Naive thymus-derived CD8-positive, alpha-beta T cell (primary cell): ENCODE data around the gene CSNK2B. TPM values are rescaled to one million over a fixed set of nuclear protein-coding genes. Genes with fewer than 3 reads are reported as not detected.

Experiments used
- ATAC-seq, 2 donors: fragments of 150-1000 bp; cut with Tn5 transposase in 1 of 2; sonication (Bioruptor Pico), chemical (Tn5 transposase) in 1 of 2; 1 replicate in 1 of 2; 2 replicates in 1 of 2; pipeline ENCODE4 v1.10.0; 2021; ENCODE audit warnings: mild to moderate bottlenecking in 2 of 2, moderate library complexity in 2 of 2
- POLR2A ChIA-PET: fragments of 350-600 bp; sonication (Branson Sonifier 250); formaldehyde crosslinking; loops from one replicate; lab custom pipeline; 2021; ENCODE audit warnings: antibody characterized with exemption; lab: Charles Lee
- DNase-seq, 10 donors: peaks; one replicate each; pipeline versions ENCODE4 v3.0.0 to v3.0.0-alpha.2; 2020 to 2022
- H3K27ac Mint-ChIP-seq, 10 donors: one replicate each; pipeline ENCODE4 v1.8.0; 2020 to 2022; ENCODE audit warnings: mild to moderate bottlenecking in 10 of 10, mixed read lengths in 10 of 10, moderate library complexity in 4 of 10, inconsistent platforms in 1 of 10
- H3K27me3 Mint-ChIP-seq, 5 donors: one replicate each; pipeline ENCODE4 v1.8.0; 2021 to 2022; ENCODE audit warnings: mixed read lengths in 5 of 5
- H3K36me3 Mint-ChIP-seq, 3 donors: one replicate each; pipeline ENCODE4 v1.8.0; 2020 to 2022; ENCODE audit warnings: mixed read lengths in 3 of 3, mild to moderate bottlenecking in 2 of 3, inconsistent platforms in 1 of 3
- H3K4me1 Mint-ChIP-seq, 4 donors: one replicate each; pipeline ENCODE4 v1.8.0; 2021 to 2022; ENCODE audit warnings: mixed read lengths in 4 of 4
- H3K4me3 Mint-ChIP-seq, 10 donors: one replicate each; pipeline ENCODE4 v1.8.0; 2020 to 2022; ENCODE audit warnings: mild to moderate bottlenecking in 10 of 10, mixed read lengths in 10 of 10, moderate library complexity in 6 of 10, inconsistent platforms in 1 of 10
- H3K9me3 Mint-ChIP-seq, 9 donors: one replicate each; pipeline ENCODE4 v1.8.0; 2020 to 2022; ENCODE audit warnings: mixed read lengths in 9 of 9, mild to moderate bottlenecking in 3 of 9, inconsistent platforms in 1 of 9, moderate library complexity in 1 of 9
- polyA plus RNA-seq, 3 donors: library from polyadenylated mRNA; unstranded; fragments of 300-500 nt; fragmentation: Illumina TruSeq; gene quantifications; one replicate each; pipeline ENCODE4 v1.2.3, GENCODE V29; 2021
- total RNA-seq, 8 experiments: library from RNA in 2 of 8; stranded (reverse) in 2 of 8; gene quantifications; one replicate each; pipeline ENCODE4 v1.2.3 and lab custom pipeline; 2021 to 2026

Gene CSNK2B
- total and polyA plus RNA-seq, 5 experiments from 2014 or later: 131 to 230 (median 214) TPM

DNA sequence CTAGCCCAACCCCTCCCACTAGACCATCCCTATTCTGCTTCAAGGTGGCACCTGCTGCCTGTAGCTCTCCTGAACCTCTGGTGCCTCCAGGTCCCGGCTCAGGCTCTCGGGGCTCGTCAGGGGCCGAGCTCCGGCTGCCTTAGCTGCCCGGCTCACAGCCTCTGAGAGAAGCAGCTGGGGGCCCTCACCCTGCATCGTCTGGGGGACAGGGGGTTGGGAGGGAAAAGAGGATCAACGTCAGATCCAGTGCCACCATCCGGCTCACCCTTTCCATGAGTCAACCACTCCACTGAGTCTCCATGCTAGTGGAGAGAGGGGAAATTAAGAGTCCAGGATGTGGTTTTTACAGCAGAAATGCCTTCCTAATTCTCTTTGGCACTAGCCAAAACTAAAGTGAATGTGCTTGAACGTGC, 26.4 kb upstream of the CSNK2B start:
- peaks cover 0 to 90% (median 13%) of the 10 kb centered on the region in 3 donors for H3K36me3 Mint-ChIP-seq
- no peaks in the 10 kb centered on the region for H3K9me3 Mint-ChIP-seq
- POLR2A ChIA-PET: interaction anchor here (0.7 to 1.4 kb wide), 5 partner anchors 10 to 41 kb away, joined by 3 to 5 read pairs (median 3); partner anchors contain the start of gene AIF1
- H3K4me1 Mint-ChIP-seq: peaks cover 0 to 5% (median 2%) of the 10 kb centered on the region in 4 donors
- DNase-seq: no peak
- peak overlapping the region in 3 of 10 donors; percentile 38 to 63 (median 40) for H3K27ac Mint-ChIP-seq
- ATAC-seq: no peak
- H3K4me3 Mint-ChIP-seq: no peak overlapping the region
- H3K27me3 Mint-ChIP-seq: no peaks in the 10 kb centered on the region

DNA sequence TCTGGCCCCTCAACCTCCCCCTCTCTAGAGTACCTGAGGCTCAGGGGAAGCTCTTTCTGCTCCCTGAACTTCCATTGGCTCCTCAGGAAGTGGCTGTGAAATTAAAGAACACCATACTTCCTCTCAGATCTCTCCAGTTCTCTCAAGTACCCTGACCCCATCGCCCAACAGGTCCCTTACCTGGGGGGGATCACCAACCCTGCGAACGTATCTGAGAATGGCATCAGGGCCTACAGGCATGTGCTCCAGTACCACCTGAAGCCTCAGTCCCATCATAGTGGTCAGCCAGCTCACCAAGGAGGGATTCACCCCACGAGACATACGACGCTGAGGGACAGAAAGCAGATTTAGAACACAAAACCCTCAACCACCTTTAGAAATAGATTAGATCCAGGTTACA, 25.3 kb upstream of the CSNK2B start:
- Mint-ChIP-seq H3K27ac (peak overlapping the region in 4 of 10 donors; percentile 20 to 33 (median 26)), H3K4me3 (no peak overlapping the region), H3K9me3 (no peaks in the 10 kb centered on the region), H3K4me1 (peaks cover 0 to 12% (median 7%) of the 10 kb centered on the region in 4 donors), H3K36me3 (peaks cover 0 to 91% (median 18%) of the 10 kb centered on the region in 3 donors), H3K27me3 (no peaks in the 10 kb centered on the region)
- DNase-seq (no peak), ATAC-seq (no peak)
- POLR2A ChIA-PET: interaction anchor here (0.8 to 1.4 kb wide), 5 partner anchors 9 to 163 kb away, joined by 3 to 5 read pairs (median 3); no protein-coding TSS in a partner anchor

DNA sequence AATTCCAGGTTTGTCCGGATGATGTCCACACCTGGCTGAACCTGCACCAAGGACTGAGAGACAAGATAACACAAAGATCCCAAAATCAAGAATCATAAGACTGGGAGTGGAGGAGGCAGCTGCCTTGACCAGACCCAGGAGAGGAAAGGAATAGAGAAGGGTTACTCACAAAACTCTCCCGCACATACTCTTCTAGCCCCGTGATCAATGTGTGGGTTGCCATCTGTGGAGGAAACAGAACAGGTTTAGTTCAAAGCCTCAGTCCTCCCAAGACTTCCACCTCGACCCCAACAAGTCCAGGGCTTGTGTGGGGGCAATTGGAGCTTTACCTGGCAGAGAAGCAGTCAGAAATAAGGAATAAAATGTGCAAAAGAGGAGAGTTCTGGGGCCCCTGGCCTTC, 24.5 kb upstream of the CSNK2B start:
- DNase-seq (no peak), ATAC-seq (no peak)
- Mint-ChIP-seq H3K27me3 (no peaks in the 10 kb centered on the region), H3K4me1 (peaks cover 0 to 12% (median 7%) of the 10 kb centered on the region in 4 donors), H3K9me3 (no peaks in the 10 kb centered on the region), H3K27ac (peak overlapping the region in 6 of 10 donors; percentile 5 to 69 (median 38)), H3K36me3 (peaks cover 0 to 91% (median 20%) of the 10 kb centered on the region in 3 donors), H3K4me3 (no peak overlapping the region)
- POLR2A ChIA-PET: interaction anchor here (1.0 kb wide), 1 partner anchor 11 kb away, joined by 3 read pairs; no protein-coding TSS in a partner anchor

GRCh38 chr6:31642798-31643570, 22.9 kb upstream of the CSNK2B start:
- DNase-seq: no peak
- Mint-ChIP-seq H3K4me1 (peaks cover 0 to 12% (median 8%) of the 10 kb centered on the region in 4 donors), H3K9me3 (no peaks in the 10 kb centered on the region), H3K36me3 (peaks cover 0 to 92% (median 26%) of the 10 kb centered on the region in 3 donors), H3K27ac (peak overlapping the region in 3 of 10 donors; percentile 36 to 51 (median 46)), H3K4me3 (no peak overlapping the region), H3K27me3 (no peaks in the 10 kb centered on the region)
- ATAC-seq: no peak
- POLR2A ChIA-PET: interaction anchor here (0.6 to 1.8 kb wide), 6 partner anchors 9 to 193 kb away, joined by 3 to 5 read pairs (median 4); no protein-coding TSS in a partner anchor

- peaks cover 4 to 15% (median 10%) of the 10 kb centered on the region in 4 donors for H3K4me1 Mint-ChIP-seq
- H3K36me3 Mint-ChIP-seq: peaks cover 0 to 95% (median 23%) of the 10 kb centered on the region in 3 donors
- H3K4me3 Mint-ChIP-seq: no peak overlapping the region
- ATAC-seq (no peak), DNase-seq (no peak)
- no peaks in the 10 kb centered on the region for H3K27me3 Mint-ChIP-seq
- H3K9me3 Mint-ChIP-seq: no peaks in the 10 kb centered on the region
- H3K27ac Mint-ChIP-seq: peak overlapping the region in 4 of 10 donors; percentile 57 to 65 (median 60)
- POLR2A ChIA-PET: interaction anchor here (1.1 to 1.8 kb wide), 3 partner anchors 8 to 19 kb away, joined by 3 to 5 read pairs (median 4); no protein-coding TSS in a partner anchor
Observed at GRCh38 chr6:31643818-31644454, 21.9 kb upstream of the CSNK2B start.

GRCh38 chr6:31645325-31645724, 20.6 kb upstream of the CSNK2B start:
- Mint-ChIP-seq H3K4me1 (peaks cover 8 to 27% (median 18%) of the 10 kb centered on the region in 4 donors), H3K4me3 (no peak overlapping the region), H3K36me3 (peaks cover 0 to 98% (median 23%) of the 10 kb centered on the region in 3 donors), H3K9me3 (no peaks in the 10 kb centered on the region), H3K27ac (peak overlapping the region in 7 of 10 donors; percentile 31 to 79 (median 59)), H3K27me3 (no peaks in the 10 kb centered on the region)
- no peak for DNase-seq
- POLR2A ChIA-PET: interaction anchor here (0.6 kb wide), 1 partner anchor 60 kb away, joined by 5 read pairs; no protein-coding TSS in a partner anchor
- ATAC-seq: no peak

DNA sequence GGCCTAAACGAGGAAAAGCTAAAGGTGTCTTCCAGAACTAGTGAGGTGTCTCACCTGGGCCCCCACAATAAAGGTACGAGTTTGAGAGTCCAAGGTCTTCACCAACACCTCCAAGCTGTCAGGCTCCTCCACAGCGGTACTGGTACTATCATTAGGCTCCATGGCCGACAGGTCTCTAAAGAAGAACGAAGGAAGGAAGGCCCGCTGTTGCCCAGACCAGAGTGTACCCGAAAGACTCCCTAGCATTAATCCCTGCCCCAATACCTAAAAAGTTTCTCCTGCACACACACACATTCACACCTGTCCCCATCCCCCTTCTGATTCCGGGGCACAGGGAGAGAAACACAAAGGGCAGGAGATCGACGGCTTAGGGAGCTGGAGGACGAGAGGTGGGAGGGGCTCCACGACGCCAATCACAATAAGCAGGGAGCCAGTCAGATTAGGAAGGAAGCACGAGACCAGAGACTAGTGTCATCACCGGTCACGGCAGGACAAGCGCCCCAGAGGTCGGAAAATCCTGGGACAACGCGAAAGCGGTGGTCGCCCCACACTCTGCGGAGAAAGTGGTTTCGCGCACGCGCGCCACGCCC, 14.2 kb upstream of the CSNK2B start:
- ATAC-seq: no peak
- Mint-ChIP-seq H3K9me3 (peaks cover 0 to 3% (median 0%) of the 10 kb centered on the region in 9 donors), H3K27ac (peak overlapping the region; percentile 97 to 100 (median 100)), H3K36me3 (peaks cover 0 to 52% (median 9%) of the 10 kb centered on the region in 3 donors), H3K4me1 (peaks cover 18 to 58% (median 54%) of the 10 kb centered on the region in 4 donors), H3K27me3 (peaks cover 0 to 2% (median 0%) of the 10 kb centered on the region in 5 donors), H3K4me3 (peak overlapping the region; percentile 88 to 99 (median 95))
- no peak for DNase-seq
- POLR2A ChIA-PET: interaction anchor here (0.5 to 6.6 kb wide), 45 partner anchors 8 to 1657 kb away, joined by 3 to 223 read pairs (median 5); partner anchors contain the start of genes ABHD16A, ATP6V1G2, C6orf47 and CSNK2B

- peaks cover 0 to 2% (median 0%) of the 10 kb centered on the region in 5 donors for H3K27me3 Mint-ChIP-seq
- peaks cover 25 to 70% (median 67%) of the 10 kb centered on the region in 4 donors for H3K4me1 Mint-ChIP-seq
- peak; percentile 74 to 75 for ATAC-seq
- POLR2A ChIA-PET: interaction anchor here (0.7 to 6.6 kb wide), 47 partner anchors 11 to 1439 kb away, joined by 3 to 223 read pairs (median 6); partner anchors contain the start of genes ABHD16A, ATP6V1G2, C6orf47 and CSNK2B
- peak in 5 of 10 donors; percentile 65 to 94 (median 87) for DNase-seq
- H3K27ac Mint-ChIP-seq: peak overlapping the region; percentile 97 to 100 (median 100)
- peaks cover 0 to 47% (median 4%) of the 10 kb centered on the region in 3 donors for H3K36me3 Mint-ChIP-seq
- peak overlapping the region; percentile 88 to 99 (median 95) for H3K4me3 Mint-ChIP-seq
- H3K9me3 Mint-ChIP-seq: peaks cover 0 to 3% (median 0%) of the 10 kb centered on the region in 9 donors
Observed at GRCh38 chr6:31652925-31653724, 12.8 kb upstream of the CSNK2B start.

DNA sequence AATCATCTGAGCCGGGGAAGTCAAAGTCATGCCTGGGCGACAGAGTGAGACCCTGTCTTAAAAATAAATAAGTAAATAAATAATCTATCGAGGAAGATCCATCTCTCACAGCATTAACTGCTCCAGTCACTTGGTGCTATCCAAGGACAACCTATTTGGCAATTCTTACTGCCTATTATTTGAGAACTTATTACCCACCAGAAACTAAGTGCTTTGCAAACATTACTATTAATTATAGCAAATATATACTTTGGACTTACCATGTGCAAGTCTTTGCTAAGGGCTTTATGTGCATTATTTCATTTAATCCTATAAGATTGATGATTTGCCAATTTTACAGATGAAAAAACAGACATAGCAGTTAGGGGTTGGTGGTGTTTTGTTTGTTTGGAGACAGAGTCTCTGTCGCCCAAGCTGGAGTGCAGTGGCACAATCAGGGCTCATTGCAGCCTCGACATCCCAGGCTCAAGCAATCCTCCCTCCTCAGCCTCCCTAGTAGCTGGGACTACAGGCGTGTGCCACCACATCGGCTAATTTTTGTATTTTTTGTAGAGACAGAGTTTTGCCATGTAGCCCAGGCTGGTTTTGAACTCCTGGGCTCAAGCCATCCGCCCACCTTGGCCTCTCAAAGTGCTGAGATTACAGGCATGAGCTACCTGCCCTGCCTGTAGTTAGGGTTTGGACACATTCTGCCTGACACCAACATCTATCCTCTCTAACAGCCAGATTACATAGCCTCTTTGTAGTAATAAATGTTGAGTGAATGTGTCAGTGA, 11.1 kb upstream of the CSNK2B start:
- DNase-seq: no peak
- Mint-ChIP-seq H3K27ac (peak overlapping the region in 5 of 10 donors; percentile 20 to 67 (median 41)), H3K4me3 (peak overlapping the region in 3 of 10 donors; percentile 28 to 57 (median 50)), H3K36me3 (peaks cover 0 to 36% (median 4%) of the 10 kb centered on the region in 3 donors), H3K4me1 (peaks cover 34 to 79% (median 72%) of the 10 kb centered on the region in 4 donors), H3K27me3 (peaks cover 0 to 2% (median 0%) of the 10 kb centered on the region in 5 donors), H3K9me3 (peaks cover 0 to 3% (median 0%) of the 10 kb centered on the region in 9 donors)
- no peak for ATAC-seq
- POLR2A ChIA-PET: interaction anchor here (0.7 to 6.6 kb wide), 9 partner anchors 9 to 931 kb away, joined by 3 to 223 read pairs (median 4); partner anchors contain the start of genes C6orf47, CSNK2B, GPANK1 and LSM2
